Hematopoietic multipotent progenitor cell treated with erythropoietin and hydrocortisone succinate and interleukin-3 and kit ligand, for 6 days (in vitro differentiated cells): ENCODE data around the gene VTI1A.

Experiments
- DNase-seq: peaks from one replicate; pipeline ENCODE4 v3.0.0-alpha.2; 2015

The VTI1A gene

DNA sequence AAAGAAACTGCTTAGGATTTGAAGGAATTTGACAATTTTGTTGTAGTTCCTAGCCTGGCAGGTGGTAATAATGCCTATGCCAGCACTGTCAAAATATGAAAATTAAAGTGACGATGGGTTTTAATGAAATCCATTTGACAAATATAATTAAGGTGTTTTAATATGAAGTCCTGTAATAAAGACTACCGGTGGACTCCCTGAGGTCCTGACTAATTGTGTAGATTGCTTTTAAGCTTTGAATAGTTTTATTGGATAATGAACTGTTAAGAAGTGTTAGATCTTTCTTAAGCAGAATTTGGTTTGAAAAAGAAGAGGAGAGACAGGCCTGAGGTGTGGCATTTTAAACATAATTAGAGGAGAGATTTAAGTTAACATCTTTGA lies 197.2 kb downstream of the VTI1A start:
- DNase-seq, result no peak

DNA sequence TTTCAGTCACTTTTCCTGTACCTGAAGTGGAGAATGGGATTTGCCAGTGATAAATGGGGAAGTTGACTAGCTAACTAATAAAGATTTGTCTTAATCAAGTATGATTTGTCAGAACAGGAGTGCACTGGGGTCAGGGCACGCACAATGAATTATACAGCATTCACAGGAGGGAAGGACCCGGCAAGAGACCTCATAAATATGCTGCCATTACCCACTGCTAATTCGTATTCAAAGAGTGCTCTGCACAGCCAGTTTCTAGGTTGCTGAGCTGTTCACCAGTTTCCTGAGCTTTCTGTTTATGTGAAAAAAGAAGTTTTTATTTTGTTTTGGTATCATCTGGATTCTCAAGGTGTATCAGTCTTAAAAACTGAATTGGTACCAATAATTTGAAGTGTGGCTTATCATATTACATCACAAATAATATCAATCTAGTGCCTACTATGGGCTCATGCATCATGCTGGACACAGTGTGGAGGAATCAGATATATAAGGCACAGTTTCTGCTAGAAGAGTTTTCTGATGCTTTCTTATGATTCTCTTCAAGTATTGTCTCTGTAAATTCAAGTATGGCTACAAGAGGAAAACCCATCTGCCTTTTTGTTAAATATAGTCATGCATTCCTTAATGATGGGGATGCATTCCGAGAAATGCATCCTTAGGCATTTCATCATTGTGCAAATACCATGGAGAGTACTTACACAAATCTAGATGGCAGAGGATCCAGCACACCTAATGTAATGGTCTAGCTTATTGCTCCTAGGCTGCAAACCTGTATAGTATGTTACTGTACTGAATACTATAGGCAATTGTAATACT lies 202.2 kb downstream of the VTI1A start:
- DNase-seq, result no peak

DNA sequence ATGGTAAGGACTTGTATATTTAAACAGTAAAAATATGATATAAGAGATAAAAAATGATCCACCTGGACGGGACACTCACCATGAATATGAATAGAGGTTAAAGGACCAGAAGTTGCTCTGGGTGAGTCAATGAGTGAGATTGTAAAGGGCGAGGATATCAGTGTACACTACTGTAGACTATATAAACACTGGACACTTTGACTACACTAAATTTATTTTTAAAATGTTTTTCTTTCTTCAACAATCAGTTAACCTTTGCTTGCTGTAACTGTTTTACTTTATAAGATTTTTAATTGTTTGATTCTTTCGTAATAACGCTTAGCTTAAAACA lies 202.8 kb downstream of the VTI1A start:
- DNase-seq, result no peak

DNA sequence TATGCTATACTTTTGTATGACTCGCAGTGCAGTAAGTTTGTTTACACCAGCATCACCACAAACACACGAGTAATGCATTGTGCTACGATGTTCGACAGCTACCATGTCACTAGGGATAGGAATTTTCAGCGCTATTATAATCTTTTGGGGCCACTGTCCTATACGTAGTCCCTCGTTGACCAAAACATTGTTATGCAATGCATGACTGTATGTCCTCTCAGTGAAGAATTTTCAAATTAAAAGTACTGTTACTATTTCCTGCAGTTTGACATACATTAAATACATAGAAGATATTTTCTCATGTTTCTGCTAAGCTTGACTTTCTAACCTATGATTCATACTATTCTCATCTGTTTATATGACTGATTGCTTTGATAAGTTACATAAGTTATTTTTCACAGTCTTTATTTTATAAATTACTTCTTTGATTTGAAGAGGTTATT lies 203.6 kb downstream of the VTI1A start:
- no peak for DNase-seq

DNA sequence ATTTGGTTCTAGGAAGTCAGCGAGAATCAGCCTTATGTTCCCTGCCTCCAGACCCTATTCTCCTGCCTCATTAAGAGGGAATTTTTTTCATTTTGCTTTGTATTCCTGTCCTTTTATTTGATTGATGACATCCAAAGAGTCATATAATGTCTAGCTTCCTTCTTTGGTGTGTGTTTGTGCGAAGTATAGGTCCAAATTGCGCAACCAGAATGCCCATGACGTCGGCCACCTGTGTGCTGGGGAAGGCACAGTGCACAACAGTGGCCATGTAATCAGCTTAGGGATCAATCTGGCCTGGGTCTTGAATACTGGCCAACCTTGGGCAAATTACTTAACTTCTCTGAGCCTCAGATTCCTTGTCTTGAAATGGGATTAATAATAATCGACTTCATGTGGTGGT lies 206.2 kb downstream of the VTI1A start:
- DNase-seq, result no peak

DNA sequence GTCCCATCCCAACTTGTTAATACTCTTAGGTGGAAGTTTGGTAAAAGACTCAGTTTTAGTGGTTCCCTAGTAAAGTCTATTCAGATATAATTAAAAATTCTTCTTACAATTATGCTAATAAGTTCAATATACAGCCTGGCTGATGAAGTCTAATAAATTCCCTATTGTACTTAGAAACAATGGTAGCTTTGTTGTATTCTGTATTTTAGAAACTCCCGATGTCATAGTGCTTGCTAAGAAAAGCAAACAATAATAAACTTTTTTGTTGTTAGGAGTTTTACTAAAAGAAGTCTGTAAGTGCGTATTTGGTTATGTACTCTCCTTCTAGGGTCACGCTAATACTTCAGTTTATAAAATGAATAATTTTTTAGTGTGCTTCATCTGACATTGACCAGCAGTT lies 206.8 kb downstream of the VTI1A start:
- no peak for DNase-seq

DNA sequence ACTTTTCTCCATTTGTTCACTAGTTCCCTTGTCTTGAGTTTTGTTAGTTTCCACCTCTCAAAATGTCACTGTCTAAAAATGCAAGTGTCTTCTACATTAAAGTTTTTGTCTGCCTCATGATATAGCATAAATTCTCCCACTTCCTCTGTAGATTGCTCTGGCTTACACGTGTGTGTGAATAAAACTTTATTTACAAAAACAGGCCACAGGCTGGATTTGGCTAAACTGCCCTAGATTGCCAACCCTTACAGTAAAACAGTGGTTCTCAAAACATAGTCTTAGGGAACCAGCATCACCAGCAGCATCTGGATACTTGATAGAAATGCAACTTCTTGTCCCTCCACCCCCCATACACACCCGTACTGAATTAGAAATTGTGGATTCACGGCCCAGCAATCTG lies 207.8 kb downstream of the VTI1A start:
- no peak for DNase-seq

DNA sequence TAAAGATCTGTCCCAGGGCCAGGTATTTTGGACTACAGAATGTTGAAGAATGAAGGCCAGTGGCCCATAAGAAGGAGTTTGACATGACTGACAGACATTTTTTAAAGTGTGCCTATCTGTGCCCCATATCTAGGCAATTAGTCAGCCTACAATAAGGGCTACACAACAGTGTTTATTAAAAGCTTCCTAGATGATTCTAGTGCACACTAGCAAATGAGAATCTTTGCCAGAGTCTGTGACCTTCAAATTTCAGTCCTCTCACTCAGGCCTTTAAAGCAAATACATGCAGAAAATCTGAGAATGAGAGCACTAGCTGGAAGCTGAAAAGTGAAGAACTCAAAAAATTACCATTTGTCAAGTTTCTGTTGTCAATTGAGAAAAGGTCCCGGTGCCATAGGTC lies 208.7 kb downstream of the VTI1A start:
- DNase-seq, result no peak

DNA sequence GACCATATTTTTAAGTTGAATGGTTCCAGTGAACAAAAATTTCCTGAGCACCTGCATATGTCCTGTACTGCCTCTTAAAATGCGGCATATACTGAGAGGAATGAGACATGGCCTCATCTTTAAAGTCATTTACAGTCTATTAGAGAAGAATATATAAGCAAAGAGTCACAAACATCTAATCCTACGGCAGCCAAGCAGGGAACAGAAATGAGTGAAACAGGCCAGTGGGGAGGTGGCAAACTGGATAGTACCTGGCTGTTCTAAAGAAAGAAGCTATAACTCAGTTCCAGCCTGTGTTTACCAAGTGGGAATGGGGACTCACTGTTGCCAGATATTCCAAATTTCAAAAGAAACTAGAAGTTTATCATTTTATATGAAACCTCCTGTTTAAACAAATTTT lies 211.4 kb downstream of the VTI1A start:
- no peak for DNase-seq

DNA sequence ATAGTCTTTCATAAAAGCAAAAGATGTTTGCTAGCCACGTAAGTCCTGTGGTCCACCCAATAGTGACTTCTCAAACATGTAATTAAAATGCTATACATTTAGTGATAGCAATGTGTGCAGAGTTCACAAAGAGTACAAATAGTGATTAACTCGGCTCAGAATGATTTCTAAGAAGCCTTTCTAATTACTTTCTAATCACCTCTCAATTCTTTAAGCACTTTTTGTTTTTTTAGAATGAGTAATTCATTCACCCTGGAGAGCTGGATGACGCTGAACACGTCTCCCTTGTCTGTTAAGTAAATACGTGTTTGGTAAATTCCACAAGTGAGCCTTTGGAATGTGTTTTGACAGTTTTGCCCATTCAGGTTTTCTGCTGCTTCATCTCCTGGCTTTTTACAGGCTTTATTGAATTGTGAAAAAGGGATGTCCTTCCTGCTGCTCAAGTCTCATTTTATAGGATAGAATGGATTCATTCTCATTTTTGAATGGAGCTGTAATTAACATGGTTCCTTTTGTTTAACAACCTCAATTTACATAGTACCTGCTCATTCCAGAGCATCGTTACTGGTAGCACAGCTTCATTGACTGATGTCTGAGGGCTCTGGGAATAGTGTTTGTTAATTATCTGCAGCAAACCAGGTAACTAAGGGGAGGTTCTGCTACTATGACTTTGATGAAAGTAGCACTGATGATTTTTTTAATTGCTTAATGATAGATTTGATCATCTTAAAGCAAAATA lies 212.1 kb downstream of the VTI1A start:
- no peak for DNase-seq

DNA sequence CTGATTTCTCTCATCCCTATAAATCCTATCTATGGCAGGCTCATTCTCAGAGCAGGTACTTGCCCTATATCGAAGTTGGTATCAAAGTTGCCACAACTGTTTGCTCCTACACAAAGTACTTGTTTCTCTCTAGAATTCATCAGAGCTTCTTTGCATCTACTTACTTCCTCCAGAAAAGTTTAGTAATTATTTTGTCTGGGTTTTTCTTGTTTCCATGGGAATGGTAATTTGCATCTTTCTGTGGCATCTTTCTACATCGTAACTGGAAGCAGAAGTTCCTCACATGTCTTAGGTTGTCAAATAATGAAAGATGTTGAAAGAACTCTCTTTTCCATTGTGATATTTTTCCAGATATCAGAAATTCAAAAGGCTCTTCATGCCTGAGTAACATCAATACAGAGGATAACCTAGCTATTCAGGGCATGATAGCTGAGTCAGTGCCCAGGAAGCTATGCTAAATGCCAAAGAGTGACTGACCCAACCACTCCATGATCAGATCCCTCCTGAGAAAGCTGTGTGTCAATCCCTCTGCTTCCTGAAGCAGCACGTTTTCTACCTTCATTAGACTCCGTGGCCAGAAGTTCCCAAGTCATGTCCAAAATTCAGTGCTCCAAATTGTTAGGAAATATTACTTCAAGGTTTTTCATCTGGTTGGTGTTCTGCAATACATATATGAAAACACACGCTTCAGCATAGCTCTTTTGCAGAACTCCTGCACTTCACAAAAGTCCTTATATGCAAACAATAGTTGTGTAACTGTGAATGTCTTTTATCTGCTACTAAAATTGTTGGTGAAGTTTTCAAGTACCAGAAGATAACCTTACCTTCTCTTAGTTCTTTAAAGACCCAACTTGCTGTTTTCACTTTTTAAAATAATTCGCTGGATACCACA lies 216.5 kb downstream of the VTI1A start:
- DNase-seq, result no peak

DNA sequence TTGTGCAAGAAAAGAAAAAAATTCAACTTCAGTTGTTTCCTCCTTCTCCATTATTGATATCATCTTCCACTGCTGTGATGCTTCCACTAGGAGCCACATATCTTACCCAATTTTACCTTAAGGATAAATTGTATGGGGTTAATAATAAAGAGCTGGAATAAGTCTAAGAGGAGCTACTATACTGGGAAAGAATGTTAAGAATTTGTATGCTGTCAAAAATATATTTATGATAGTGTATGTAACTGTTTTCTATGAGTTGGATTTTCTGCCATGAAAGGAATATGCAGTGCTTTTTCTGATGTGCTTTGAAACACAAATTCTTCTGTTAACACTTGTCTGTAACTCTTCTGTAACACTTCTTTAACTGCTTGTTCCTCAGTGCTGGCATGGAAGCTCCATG lies 219.1 kb downstream of the VTI1A start:
- no peak for DNase-seq

DNA sequence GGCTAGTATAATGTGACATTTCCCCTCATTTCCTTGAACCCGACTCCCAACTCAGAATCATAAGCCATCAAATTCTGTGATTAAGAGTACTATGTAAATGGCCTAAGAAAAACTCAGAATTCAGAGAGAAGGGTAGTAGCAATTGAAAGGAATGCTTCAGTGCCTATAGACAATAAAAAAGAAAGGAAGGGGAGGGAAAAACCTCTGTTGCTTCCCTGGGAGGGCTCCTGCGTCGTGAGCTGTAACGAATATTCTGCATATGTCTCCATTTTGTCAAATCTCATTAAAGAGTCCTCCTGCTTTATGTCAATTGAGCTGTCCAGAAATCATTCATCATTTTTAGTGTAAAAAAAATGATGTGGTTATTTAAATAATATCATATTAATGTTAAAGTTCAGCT lies 223.0 kb downstream of the VTI1A start:
- no peak for DNase-seq

DNA sequence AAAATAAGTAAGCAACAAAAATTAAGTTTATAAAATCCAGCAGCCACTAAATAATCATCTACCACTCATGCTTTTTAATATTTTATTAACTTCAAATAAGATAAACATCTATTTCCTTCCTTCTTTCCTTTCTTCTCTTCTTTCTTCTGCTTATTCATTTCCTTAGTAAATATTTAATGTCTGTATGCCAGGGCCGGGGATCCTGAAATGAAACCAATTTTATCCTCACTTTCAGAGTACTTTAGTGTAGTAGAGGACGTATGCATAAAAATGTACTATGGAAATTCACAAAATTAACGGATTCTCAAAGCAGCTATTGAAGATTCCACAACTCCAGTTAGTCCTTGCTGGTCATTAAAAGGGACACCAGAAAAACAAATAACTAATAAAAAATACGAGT lies 224.7 kb downstream of the VTI1A start:
- DNase-seq, result no peak

DNA sequence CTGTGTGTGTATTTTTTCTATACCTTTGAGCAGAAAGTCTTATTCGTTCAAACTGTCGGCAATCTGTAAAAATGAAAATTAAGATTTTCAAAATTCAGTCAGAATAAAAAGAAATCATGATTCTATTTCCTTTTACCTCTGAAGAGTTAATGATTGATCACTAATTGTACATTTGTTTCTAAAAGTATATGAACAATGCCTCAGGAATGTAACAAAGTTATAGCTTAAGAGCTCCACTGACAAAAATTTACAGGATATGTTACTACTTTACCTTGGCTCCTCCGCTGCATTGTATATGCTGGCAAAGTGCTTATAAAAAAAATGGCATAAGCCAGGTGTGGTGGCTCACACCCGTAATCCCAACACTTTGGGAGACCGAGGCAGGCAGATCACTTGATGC lies 225.7 kb downstream of the VTI1A start:
- no peak for DNase-seq

DNA sequence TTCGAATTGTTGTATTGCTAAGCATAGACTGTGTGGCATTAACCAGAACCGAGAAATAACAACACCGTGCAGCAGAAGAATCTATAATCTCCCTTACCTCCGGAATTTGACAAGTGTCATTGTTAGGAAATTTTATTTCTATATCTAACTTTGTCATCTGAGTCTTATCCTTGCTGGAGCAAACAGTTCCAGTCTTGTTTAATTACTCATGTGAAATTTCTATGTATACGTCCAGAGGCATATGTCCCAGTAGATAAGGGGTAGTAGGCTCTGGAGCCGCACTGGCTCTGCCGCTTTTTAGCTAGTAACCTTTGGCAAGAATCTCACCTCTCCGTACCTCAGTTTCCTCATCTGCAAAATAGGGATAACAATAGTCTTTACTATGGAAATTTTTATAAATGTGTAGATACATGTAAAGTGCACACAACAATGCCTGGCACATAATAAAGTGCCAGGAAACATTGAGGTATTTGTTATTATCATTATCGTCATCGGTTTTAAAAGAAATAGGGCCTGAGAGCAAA lies 228.6 kb downstream of the VTI1A start:
- DNase-seq, result peak; percentile 3

DNA sequence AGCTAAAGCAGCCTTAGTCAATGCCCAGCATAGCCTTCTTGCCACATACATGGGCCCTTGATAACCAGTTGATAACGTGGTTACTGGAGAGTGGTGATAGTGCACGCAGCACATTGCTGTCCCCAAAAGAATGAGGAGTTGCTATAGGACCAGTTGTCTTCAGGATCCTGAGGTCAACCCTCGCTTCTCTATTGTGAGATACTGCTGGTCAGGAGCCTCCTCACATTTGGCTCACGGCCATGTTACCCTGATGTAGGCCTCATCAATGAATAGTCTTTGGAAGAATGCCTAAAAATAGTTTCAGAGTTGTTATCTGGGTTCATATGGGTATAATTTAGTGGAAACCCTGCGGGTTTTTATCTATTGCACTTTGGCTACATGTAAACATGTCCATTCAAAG lies 230.7 kb downstream of the VTI1A start:
- peak; percentile 95 for DNase-seq

DNA sequence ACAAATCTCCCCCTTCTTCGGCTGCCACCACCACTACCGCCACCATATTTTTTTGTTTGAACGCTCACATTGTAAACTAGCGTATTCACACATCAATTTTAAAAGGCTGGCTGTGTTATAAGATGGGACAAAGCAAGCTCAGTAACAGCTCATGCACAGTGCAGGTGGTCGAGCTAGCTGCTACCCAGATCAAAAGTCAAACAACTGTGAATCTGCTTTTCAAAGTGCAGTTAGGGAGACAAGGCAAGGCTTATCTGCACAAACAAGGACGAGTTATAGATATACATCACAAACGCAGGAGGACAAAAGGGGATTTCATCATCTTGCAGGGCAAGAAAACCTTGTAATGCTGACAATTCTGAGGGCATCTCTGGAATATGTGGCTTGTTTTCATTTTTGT lies 231.6 kb downstream of the VTI1A start:
- peak; percentile 10 for DNase-seq

DNA sequence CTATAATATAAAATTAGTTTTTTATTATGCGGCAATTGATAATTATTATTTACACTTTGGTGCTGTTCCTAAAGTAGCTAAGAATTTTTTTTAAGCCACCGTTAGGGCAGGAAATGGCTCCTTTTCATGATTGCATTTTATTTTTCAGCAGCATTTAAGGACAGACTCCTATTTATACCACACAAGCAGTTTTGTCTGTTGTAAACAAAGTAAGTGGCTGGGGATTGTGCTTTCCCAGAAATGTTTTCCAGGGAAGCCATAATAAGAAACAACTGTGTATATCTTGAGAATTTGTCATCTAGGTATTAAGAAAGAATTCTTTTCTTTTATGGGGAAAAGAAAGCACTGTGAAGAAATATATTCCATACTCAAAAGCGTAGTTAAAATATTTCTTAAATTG lies 232.0 kb downstream of the VTI1A start:
- DNase-seq, result no peak

DNA sequence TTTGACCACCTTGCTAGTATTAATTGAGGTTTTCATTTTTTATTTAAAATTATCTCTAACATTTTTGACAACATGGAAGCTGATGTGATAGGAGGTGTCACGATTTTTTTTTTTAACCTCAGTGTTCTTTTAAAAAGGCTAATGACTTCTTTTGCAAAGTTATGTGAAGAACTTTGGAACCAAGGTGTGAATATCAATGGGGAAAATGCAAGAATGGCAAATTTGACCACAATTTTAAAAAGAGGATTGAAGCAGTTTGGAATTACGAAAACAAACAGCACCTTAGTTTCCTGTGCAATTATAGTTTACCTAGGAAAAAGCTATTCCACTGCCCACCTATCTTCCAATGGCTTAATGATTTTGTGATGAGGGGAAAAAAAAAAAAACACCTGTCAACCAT lies 232.4 kb downstream of the VTI1A start:
- no peak for DNase-seq

DNA sequence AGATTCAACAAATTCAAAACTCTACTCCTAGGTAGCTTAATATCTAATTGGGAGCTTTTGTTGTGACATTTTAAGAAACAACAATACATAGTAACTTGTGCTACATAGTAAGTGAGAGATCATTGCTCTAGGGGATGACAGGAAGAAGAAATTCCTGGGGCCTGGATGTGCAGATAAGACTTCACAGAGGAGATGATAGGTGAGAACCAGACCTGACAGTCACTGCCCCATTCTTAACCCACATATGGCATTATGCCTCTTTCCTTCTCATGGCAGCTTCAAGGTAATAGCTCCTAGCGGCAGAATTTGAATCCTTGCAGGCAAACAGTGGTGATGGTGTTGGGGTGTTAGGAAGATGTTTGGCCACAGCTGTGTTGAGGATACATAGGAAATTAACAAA lies 233.6 kb downstream of the VTI1A start:
- DNase-seq, result no peak

DNA sequence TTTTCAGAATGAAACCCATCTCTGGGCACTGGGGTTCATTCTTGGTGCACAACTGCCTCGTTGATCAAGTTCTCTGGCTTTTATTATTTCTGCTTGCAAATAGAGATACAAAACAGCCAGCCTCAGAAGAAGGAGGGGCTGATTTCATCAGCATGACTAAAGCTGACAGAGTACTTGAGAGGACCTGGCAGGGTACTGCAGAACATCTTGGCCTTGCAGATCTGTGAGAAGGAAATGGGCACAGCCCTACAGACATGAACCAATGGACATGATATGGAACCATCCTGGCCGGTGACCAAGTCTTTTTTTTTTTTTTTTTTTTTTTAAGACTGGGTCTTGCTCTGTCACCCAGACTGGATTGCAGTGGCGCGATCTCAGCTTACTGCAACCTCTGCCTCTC lies 240.6 kb downstream of the VTI1A start:
- DNase-seq, result peak; percentile 78

DNA sequence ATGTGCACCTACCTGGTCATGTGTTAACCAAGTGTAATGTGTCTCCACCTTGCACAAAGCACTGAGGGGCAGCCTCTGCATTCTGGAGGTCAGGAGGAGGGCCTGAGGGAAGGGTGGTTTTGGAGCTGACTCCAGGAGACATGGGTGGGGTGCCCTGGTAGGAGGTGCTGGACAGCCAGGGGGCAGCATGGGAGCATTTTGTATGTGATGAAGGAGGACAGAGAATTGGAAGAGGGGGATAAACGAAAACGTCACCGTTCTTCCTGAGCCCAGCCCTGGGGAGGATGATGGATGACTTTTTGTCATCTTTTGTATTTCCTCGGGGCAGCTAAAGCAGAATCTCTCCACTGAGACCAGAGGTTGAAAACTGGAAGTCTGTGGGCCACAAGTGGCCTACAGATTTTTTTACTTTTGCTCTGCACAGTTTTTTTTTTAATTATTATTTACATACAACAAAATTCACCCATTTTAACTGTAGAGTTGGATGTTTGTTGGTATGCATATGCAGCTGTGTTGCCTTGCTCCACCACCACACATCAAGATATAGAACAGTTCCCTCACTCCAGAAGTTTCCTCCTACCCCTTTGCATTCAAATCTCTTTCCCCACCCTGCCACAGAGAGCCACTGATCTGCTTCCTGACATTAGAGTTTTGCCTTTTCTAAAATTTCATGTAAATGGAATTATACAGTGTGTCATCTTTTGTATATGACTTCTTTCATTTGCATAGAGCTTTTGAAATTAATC lies 242.5 kb downstream of the VTI1A start:
- peak; percentile 42 for DNase-seq
